Fibroblast of lung (primary cell): ENCODE measurements around the gene RASGEF1C. TPM values are rescaled to one million over a fixed set of nuclear protein-coding genes. Genes with fewer than 3 reads are reported as not detected.

Source experiments
- DNase-seq, 2 donors: peaks; one replicate each; pipeline versions ENCODE4 v3.0.0 to v3.0.0-alpha.2; 2010; ENCODE audit warnings: low read depth in 2 of 2
- H2AFZ ChIP-seq: 2 replicates; pipeline ENCODE4 v1.5.1; 2012; ENCODE audit warnings: low read length, control low read depth, inconsistent platforms
- H3K27ac ChIP-seq: 2 replicates; pipeline ENCODE4 v1.5.1; 2011; ENCODE audit warnings: low read length, control low read depth; ENCODE audit not compliant: insufficient read depth
- H3K27me3 ChIP-seq: 2 replicates; pipeline ENCODE4 v1.5.1; 2011; ENCODE audit warnings: mild to moderate bottlenecking, low read length; ENCODE audit not compliant: control insufficient read depth, insufficient read depth
- H3K36me3 ChIP-seq: 2 replicates; pipeline ENCODE4 v1.5.1; 2011; ENCODE audit warnings: low read length; ENCODE audit not compliant: control insufficient read depth, insufficient read depth
- H3K4me1 ChIP-seq: 2 replicates; pipeline ENCODE4 v1.5.1; 2011; ENCODE audit warnings: low read length; ENCODE audit not compliant: control insufficient read depth, insufficient read depth; ENCODE audit errors: extremely low read depth
- H3K4me2 ChIP-seq: 2 replicates; pipeline ENCODE4 v1.5.1; 2011; ENCODE audit warnings: low read length, control low read depth; ENCODE audit not compliant: insufficient read depth; ENCODE audit errors: extremely low read depth
- H3K4me3 ChIP-seq, 4 experiments: fragments of 200-600 bp in 1 of 4; sonication (generic) in 1 of 4; replicated peaks in 1 of 4; 2 replicates each; pipeline ENCODE4 v1.5.1; 2011 to 2016; ENCODE audit warnings: low read length in 4 of 4, low read depth in 3 of 4, mild to moderate bottlenecking in 3 of 4, control low read depth in 2 of 4, inconsistent platforms in 1 of 4, mixed read lengths in 1 of 4; ENCODE audit not compliant: insufficient read depth in 1 of 4; ENCODE audit errors: control extremely low read depth in 1 of 4
- H3K79me2 ChIP-seq: 2 replicates; pipeline ENCODE4 v1.5.1; 2012; ENCODE audit warnings: mild to moderate bottlenecking, low read length, inconsistent platforms; ENCODE audit not compliant: control insufficient read depth, insufficient read depth
- H3K9ac ChIP-seq: 2 replicates; pipeline ENCODE4 v1.5.1; 2011; ENCODE audit warnings: mild to moderate bottlenecking, low read length, control low read depth; ENCODE audit not compliant: insufficient read depth
- H3K9me3 ChIP-seq: 2 replicates; pipeline ENCODE4 v1.5.1; 2012; ENCODE audit warnings: low read depth, low read length; ENCODE audit not compliant: control insufficient read depth, insufficient read depth
- H4K20me1 ChIP-seq: 2 replicates; pipeline ENCODE4 v1.5.1; 2011; ENCODE audit warnings: low read length; ENCODE audit not compliant: control insufficient read depth, insufficient read depth; ENCODE audit errors: extremely low read depth
- EZH2 ChIP-seq: IDR thresholded peaks from 2 replicates; pipeline ENCODE4 v1.5.1; 2012; ENCODE audit warnings: low read length, control low read depth, mild to moderate bottlenecking; ENCODE audit errors: missing control alignments
- polyA plus RNA-seq, 2 donors: library from polyadenylated mRNA; depleted of rRNA in 1 of 2; stranded (reverse) in 1 of 2; unstranded in 1 of 2; fragments of >200 nt; gene quantifications; 2 replicates each; pipeline ENCODE4 v1.2.1, GENCODE V29; 2011 to 2012; ENCODE audit warnings: missing spikeins in 1 of 2
- total RNA-seq: library from RNA; depleted of rRNA; stranded (reverse); fragments of >200 nt; gene quantifications from 2 replicates; pipeline ENCODE4 v1.2.1, GENCODE V29; 2014
- TF ChIP-seq, protein P1 (sequence below), 2 donors: IDR thresholded peaks in 1 of 2; conservative IDR thresholded peaks in 1 of 2; 1 replicate in 1 of 2; 2 replicates in 1 of 2; pipeline ENCODE4 v1.5.1; 2011 to 2012; ENCODE audit warnings: low read length in 2 of 2, control low read depth in 1 of 2, inconsistent platforms in 1 of 2, low read depth in 1 of 2, mild to moderate bottlenecking in 1 of 2

Gene RASGEF1C
- total and polyA plus RNA-seq, 2 donors (not counting 1 experiment from before 2014, with no cell fraction given): under 0.01 TPM; not detected in 1

GRCh38 chr5:180113660-180114303, 95.2 kb downstream of the RASGEF1C start:
- Histone ChIP-seq H3K27ac (no peak overlapping the region), H3K4me3 (no peak overlapping the region), H3K9ac (no peak overlapping the region), H3K4me2 (no peak overlapping the region), H3K4me1 (no peaks in the 10 kb centered on the region), H3K9me3 (no peaks in the 10 kb centered on the region), H4K20me1 (no peaks in the 10 kb centered on the region), H3K79me2 (no peaks in the 10 kb centered on the region), H3K36me3 (no peaks in the 10 kb centered on the region), H3K27me3 (no peaks in the 10 kb centered on the region), H2AFZ (no peak overlapping the region)
- no peak for DNase-seq
- TF ChIP-seq, protein P1, sequence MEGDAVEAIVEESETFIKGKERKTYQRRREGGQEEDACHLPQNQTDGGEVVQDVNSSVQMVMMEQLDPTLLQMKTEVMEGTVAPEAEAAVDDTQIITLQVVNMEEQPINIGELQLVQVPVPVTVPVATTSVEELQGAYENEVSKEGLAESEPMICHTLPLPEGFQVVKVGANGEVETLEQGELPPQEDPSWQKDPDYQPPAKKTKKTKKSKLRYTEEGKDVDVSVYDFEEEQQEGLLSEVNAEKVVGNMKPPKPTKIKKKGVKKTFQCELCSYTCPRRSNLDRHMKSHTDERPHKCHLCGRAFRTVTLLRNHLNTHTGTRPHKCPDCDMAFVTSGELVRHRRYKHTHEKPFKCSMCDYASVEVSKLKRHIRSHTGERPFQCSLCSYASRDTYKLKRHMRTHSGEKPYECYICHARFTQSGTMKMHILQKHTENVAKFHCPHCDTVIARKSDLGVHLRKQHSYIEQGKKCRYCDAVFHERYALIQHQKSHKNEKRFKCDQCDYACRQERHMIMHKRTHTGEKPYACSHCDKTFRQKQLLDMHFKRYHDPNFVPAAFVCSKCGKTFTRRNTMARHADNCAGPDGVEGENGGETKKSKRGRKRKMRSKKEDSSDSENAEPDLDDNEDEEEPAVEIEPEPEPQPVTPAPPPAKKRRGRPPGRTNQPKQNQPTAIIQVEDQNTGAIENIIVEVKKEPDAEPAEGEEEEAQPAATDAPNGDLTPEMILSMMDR (conservative IDR thresholded peaks at IDR 0.05 in 1 of 2, IDR thresholded peaks at IDR 0.05 in 1 of 2; ENCODE audit: low read depth in 1 of 2, low read length in 2 of 2): no peak
- no peak for TF ChIP-seq EZH2

DNA sequence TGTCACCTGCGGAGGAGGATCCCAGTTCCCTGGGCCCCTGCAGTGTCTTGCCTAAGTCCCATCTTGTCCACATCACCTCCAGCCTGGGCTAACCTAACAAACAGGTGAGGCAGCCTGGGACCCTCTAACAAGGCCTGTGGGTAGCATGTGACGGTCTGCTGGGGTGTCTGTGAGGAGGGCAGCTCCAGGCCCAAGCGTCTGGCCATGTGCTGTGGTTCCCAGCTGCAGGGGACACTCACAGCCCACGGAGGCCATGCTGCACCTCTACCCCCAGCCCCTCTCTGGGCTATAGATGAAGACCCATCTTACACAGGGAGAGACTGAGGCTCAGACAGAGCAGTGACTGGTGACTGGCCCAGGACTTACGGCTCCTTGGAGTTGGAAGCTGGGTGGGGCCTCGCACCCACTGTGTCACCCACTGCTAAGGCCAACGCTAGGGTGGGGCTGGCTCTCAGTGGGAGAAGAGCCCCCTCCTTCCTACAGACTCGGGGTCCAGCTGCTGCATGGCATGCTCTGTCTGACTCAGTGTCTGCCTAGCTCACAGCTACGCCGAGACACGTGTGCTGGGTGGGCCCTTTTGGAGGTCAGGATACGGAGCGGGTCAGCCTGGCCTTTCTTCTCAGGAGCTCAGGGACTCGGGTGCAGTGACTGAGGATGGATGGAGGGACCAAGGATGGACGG, 96.7 kb downstream of the RASGEF1C start:
- TF ChIP-seq, protein P1 (conservative IDR thresholded peaks at IDR 0.05 in 1 of 2, IDR thresholded peaks at IDR 0.05 in 1 of 2; ENCODE audit: low read depth in 1 of 2, low read length in 2 of 2): no peak
- no peak for TF ChIP-seq EZH2
- Histone ChIP-seq H3K9me3 (no peaks in the 10 kb centered on the region), H3K79me2 (no peaks in the 10 kb centered on the region), H3K36me3 (no peaks in the 10 kb centered on the region), H3K4me1 (no peaks in the 10 kb centered on the region), H3K9ac (no peak overlapping the region), H3K4me3 (no peak overlapping the region), H3K4me2 (no peak overlapping the region), H2AFZ (no peak overlapping the region), H4K20me1 (no peaks in the 10 kb centered on the region), H3K27me3 (no peaks in the 10 kb centered on the region), H3K27ac (no peak overlapping the region)
- DNase-seq: no peak

- no peaks in the 10 kb centered on the region for H4K20me1 ChIP-seq
- H3K27me3 ChIP-seq: no peaks in the 10 kb centered on the region
- no peaks in the 10 kb centered on the region for H3K4me1 ChIP-seq
- H3K9ac ChIP-seq: no peak overlapping the region
- no peak overlapping the region for H3K4me2 ChIP-seq
- no peak overlapping the region for H2AFZ ChIP-seq
- no peak for DNase-seq
- H3K79me2 ChIP-seq: no peaks in the 10 kb centered on the region
- H3K27ac ChIP-seq: no peak overlapping the region
- no peaks in the 10 kb centered on the region for H3K9me3 ChIP-seq
- TF ChIP-seq EZH2: no peak
- TF ChIP-seq, protein P1 (conservative IDR thresholded peaks at IDR 0.05 in 1 of 2, IDR thresholded peaks at IDR 0.05 in 1 of 2; ENCODE audit: low read depth in 1 of 2, low read length in 2 of 2): no peak
- H3K4me3 ChIP-seq: no peak overlapping the region
- H3K36me3 ChIP-seq: no peaks in the 10 kb centered on the region
Observed at GRCh38 chr5:180111273-180112002, 97.6 kb downstream of the RASGEF1C start.
